Measurements from ENCODE around the gene CEP295NL. TPM values are rescaled to one million over a fixed set of nuclear protein-coding genes. Genes with fewer than 3 reads are reported as not detected.

The CEP295NL gene
- total and polyA plus RNA-seq, 8 donors, result 0.21 to 5.1 (median 2.7) TPM

GRCh38 chr17:78897664-78898047, 5.3 kb downstream of the CEP295NL start:
- ATAC-seq (no peak), FAIRE-seq (no peak), DNase-seq (no peak)
- H3K4me3 ChIP-seq, result no peak overlapping the region
- intact Hi-C loops (cut with DNase I), result no loop called here
- peaks cover 0 to 3% (median 0%) of the 10 kb centered on the region in 3 donors for H3K4me1 ChIP-seq
- 85 to 91% methylated on average over 7 of the region's 7 CpGs for WGBS, 2 donors
- no peak for TF ChIP-seq CTCF (IDR thresholded peaks at IDR 0.05)
- no peak overlapping the region for H3K27ac ChIP-seq
- no peaks in the 10 kb centered on the region for H3K9me3 ChIP-seq
- H3K27me3 ChIP-seq, result no peaks in the 10 kb centered on the region
- H3K36me3 ChIP-seq, result peaks cover 0 to 8% (median 0%) of the 10 kb centered on the region in 3 donors

GRCh38 chr17:78896834-78897663, 6.0 kb downstream of the CEP295NL start:
- WGBS, 2 donors, result 90 to 92% methylated on average over 32 to 34 of the region's 34 CpGs
- FAIRE-seq, result no peak
- Histone ChIP-seq H3K27ac (peak overlapping the region in 1 of 4 donors; percentile 2), H3K27me3 (no peaks in the 10 kb centered on the region), H3K36me3 (peaks cover 0 to 8% (median 0%) of the 10 kb centered on the region in 3 donors), H3K4me3 (no peak overlapping the region), H3K9me3 (no peaks in the 10 kb centered on the region), H3K4me1 (peaks cover 0 to 3% (median 0%) of the 10 kb centered on the region in 3 donors)
- DNase-seq, result no peak
- ATAC-seq, result no peak
- intact Hi-C loops (cut with DNase I), result no loop called here
- no peak for TF ChIP-seq CTCF (IDR thresholded peaks at IDR 0.05)

- no peak overlapping the region for H3K4me3 ChIP-seq
- no peak for DNase-seq
- TF ChIP-seq CTCF (IDR thresholded peaks at IDR 0.05), result no peak
- FAIRE-seq, result no peak
- peaks cover 0 to 8% (median 0%) of the 10 kb centered on the region in 3 donors for H3K36me3 ChIP-seq
- peak in 1 of 4 donors; percentile 16 for ATAC-seq
- H3K27me3 ChIP-seq, result no peaks in the 10 kb centered on the region
- 89 to 92% methylated on average over 20 of the region's 20 CpGs for WGBS, 2 donors
- peaks cover 0 to 3% (median 0%) of the 10 kb centered on the region in 3 donors for H3K4me1 ChIP-seq
- H3K27ac ChIP-seq, result peak overlapping the region in 1 of 4 donors; percentile 2
- intact Hi-C loops (cut with DNase I), result no loop called here
- no peaks in the 10 kb centered on the region for H3K9me3 ChIP-seq
Measured at GRCh38 chr17:78896091-78896833, 6.7 kb downstream of the CEP295NL start.

- intact Hi-C loops (cut with DNase I), result no loop called here
- Histone ChIP-seq H3K4me1 (peaks cover 0 to 3% (median 0%) of the 10 kb centered on the region in 3 donors), H3K27me3 (no peaks in the 10 kb centered on the region), H3K9me3 (no peaks in the 10 kb centered on the region), H3K36me3 (peaks cover 0 to under 1% (median 0%) of the 10 kb centered on the region in 3 donors), H3K27ac (no peak overlapping the region), H3K4me3 (no peak overlapping the region)
- FAIRE-seq, result no peak
- no peak for ATAC-seq
- WGBS, 2 donors, result 82 to 88% methylated on average over 5 of the region's 5 CpGs
- no peak for TF ChIP-seq CTCF (IDR thresholded peaks at IDR 0.05)
- no peak for DNase-seq
Measured at GRCh38 chr17:78895322-78895721, 7.7 kb downstream of the CEP295NL start.

Measured in pancreas (tissue), 10 donors.